Measurements from ENCODE around the gene DDX10. TPM values are rescaled to one million over a fixed set of nuclear protein-coding genes. Genes with fewer than 3 reads are reported as not detected.

DDX10 gene
- total and polyA plus RNA-seq, 4 donors, result 8.0 to 11.8 (median 9.0) TPM

- no peak overlapping the region for H3K27ac ChIP-seq (ENCODE audit: low read depth in 1 of 2, low read length in 2 of 2)
- 100% methylated on average over 1 of the region's 1 CpG for WGBS
- H3K4me1 ChIP-seq (ENCODE audit: control insufficient read depth in 4 of 4, insufficient read depth in 4 of 4, low read length in 3 of 4), result no peaks in the 10 kb centered on the region
- H3K9me3 ChIP-seq (ENCODE audit: control insufficient read depth in 4 of 4, low read length in 3 of 4), result peaks cover 0 to 2% (median 0%) of the 10 kb centered on the region in 4 donors
- DNase-seq (ENCODE audit: low spot score), result no peak
- no peak overlapping the region for H3K4me3 ChIP-seq (ENCODE audit: low read depth in 1 of 3, low read length in 3 of 3)
- peaks cover 0 to 15% (median 1%) of the 10 kb centered on the region in 4 donors for H3K36me3 ChIP-seq (ENCODE audit: control insufficient read depth in 4 of 4, insufficient read depth in 3 of 4, low read depth in 1 of 4, low read length in 3 of 4)
- H3K27me3 ChIP-seq (ENCODE audit: control insufficient read depth in 4 of 4, insufficient read depth in 4 of 4, low read length in 3 of 4), result no peaks in the 10 kb centered on the region
- no peak for TF ChIP-seq RXRA (IDR thresholded peaks at IDR 0.05)
- no peak for TF ChIP-seq FOXA1 (IDR thresholded peaks at IDR 0.05)
- no peak for TF ChIP-seq NR2F2 (IDR thresholded peaks at IDR 0.05)
- no peak for TF ChIP-seq ATF3 (IDR thresholded peaks at IDR 0.05)
- no peak for TF ChIP-seq JUND (IDR thresholded peaks at IDR 0.05)
- TF ChIP-seq REST (IDR thresholded peaks at IDR 0.05), result no peak
- no peak for TF ChIP-seq EGR1 (IDR thresholded peaks at IDR 0.05; ENCODE audit: low read depth in 2 of 2)
- no peak for TF ChIP-seq TAF1 (conservative IDR thresholded peaks at IDR 0.05)
- TF ChIP-seq HNF4G (IDR thresholded peaks at IDR 0.05), result no peak
- no peak for TF ChIP-seq YY1 (IDR thresholded peaks at IDR 0.05)
- no peak overlapping the region for H3K9ac ChIP-seq (ENCODE audit: low read depth in 1 of 2, low read length in 2 of 2)
Measured at GRCh38 chr11:108939135-108939534, 274.3 kb downstream of the DDX10 start.

GRCh38 chr11:108943853-108944252 is 279.0 kb downstream of the DDX10 start:
- TF ChIP-seq REST (IDR thresholded peaks at IDR 0.05) (no peak), ATF3 (IDR thresholded peaks at IDR 0.05) (no peak), MAX (IDR thresholded peaks at IDR 0.05) (no peak)
- DNase-seq (ENCODE audit: low spot score), result no peak
- WGBS, result 97% methylated on average over 4 of the region's 4 CpGs

More at GRCh38 chr11:108943853-108944252, 279.0 kb downstream of the DDX10 start:
- no peak overlapping the region for H3K9ac ChIP-seq (ENCODE audit: low read depth in 1 of 2, low read length in 2 of 2)
- no peaks in the 10 kb centered on the region for H3K4me1 ChIP-seq (ENCODE audit: control insufficient read depth in 4 of 4, insufficient read depth in 4 of 4, low read length in 3 of 4)
- H3K36me3 ChIP-seq (ENCODE audit: control insufficient read depth in 4 of 4, insufficient read depth in 3 of 4, low read depth in 1 of 4, low read length in 3 of 4), result peaks cover 0 to 15% (median 1%) of the 10 kb centered on the region in 4 donors
- H3K27me3 ChIP-seq (ENCODE audit: control insufficient read depth in 4 of 4, insufficient read depth in 4 of 4, low read length in 3 of 4), result no peaks in the 10 kb centered on the region
- no peak overlapping the region for H3K27ac ChIP-seq (ENCODE audit: low read depth in 1 of 2, low read length in 2 of 2)
- H3K4me3 ChIP-seq (ENCODE audit: low read depth in 1 of 3, low read length in 3 of 3), result no peak overlapping the region
- peaks cover 0 to 3% (median 1%) of the 10 kb centered on the region in 4 donors for H3K9me3 ChIP-seq (ENCODE audit: control insufficient read depth in 4 of 4, low read length in 3 of 4)
